Measurements from ENCODE around the gene MGA.

- TF ChIP-seq CTCF (conservative IDR thresholded peaks at IDR 0.05 in 1 of 2, IDR thresholded peaks at IDR 0.05 in 1 of 2; ENCODE audit: low read depth in 1 of 2, low read length in 2 of 2) (no peak), EZH2 (IDR thresholded peaks at IDR 0.05; ENCODE audit: low read length, missing control alignments) (no peak)
Measured at GRCh38 chr15:41678742-41679141, 18.5 kb downstream of the MGA start.
